Measurements from ENCODE around the gene DYNC1H1. TPM values are rescaled to one million over a fixed set of nuclear protein-coding genes. Genes with fewer than 3 reads are reported as not detected.

The DYNC1H1 gene
- total RNA-seq, 1 donor from 2014 or later = 591 TPM

DNA sequence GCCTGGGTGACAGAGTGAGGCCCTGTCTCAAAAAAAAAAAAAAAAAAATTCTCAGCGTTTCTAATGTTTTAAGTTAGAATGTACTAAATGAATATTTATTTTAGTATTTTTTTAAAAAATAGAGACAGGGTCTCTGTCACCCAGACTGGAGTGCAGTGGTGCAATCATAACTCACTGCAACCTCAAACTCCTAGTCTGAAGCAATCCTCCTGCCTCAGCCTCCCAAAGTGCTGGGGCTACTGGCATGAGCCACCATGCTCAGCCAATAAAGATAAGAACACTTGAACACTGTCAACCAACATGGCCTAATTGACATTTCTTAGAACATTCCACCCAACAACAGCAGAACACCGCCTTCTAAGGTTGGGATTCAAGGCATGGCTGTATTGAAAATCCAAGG lies 5.1 kb upstream of the DYNC1H1 start:
- Histone ChIP-seq H3K9me3 (ENCODE audit: insufficient read depth, low read depth, low read length) (no peaks in the 10 kb centered on the region), H3K4me3 (ENCODE audit: insufficient read depth, low read depth, low read length) (no peak overlapping the region), H3K27ac (ENCODE audit: low read depth, low read length) (no peak overlapping the region), H3K4me1 (ENCODE audit: insufficient read depth, low read length) (peaks cover 22% of the 10 kb centered on the region), H3K4me2 (ENCODE audit: low read length) (no peak overlapping the region), H3K36me3 (ENCODE audit: insufficient read depth, low read length) (no peaks in the 10 kb centered on the region), H2AFZ (ENCODE audit: low read depth, low read length) (no peak overlapping the region), H3K27me3 (ENCODE audit: insufficient read depth, low read length) (no peaks in the 10 kb centered on the region), H3K79me2 (ENCODE audit: insufficient read depth, low read length) (no peaks in the 10 kb centered on the region), H4K20me1 (ENCODE audit: insufficient read depth, low read length) (no peaks in the 10 kb centered on the region), H3K9ac (ENCODE audit: low read length) (no peak overlapping the region)
- DNase-seq (ENCODE audit: low read depth) (no peak), FAIRE-seq (no peak)
- Mint-ChIP-seq H3K4me3 (ENCODE audit: unreplicated experiment) (no peak overlapping the region), H3K27ac (ENCODE audit: unreplicated experiment) (no peak overlapping the region), H3K36me3 (ENCODE audit: low read depth, unreplicated experiment) (no peaks in the 10 kb centered on the region), H3K27me3 (ENCODE audit: low read depth, unreplicated experiment) (peaks cover 9% of the 10 kb centered on the region), H3K4me1 (ENCODE audit: low read depth, unreplicated experiment) (peaks cover 25% of the 10 kb centered on the region), H3K9me3 (ENCODE audit: unreplicated experiment) (no peaks in the 10 kb centered on the region)
- no peak for TF ChIP-seq EZH2 (IDR thresholded peaks at IDR 0.05; ENCODE audit: insufficient read depth, low read length)
- TF ChIP-seq, protein P1, sequence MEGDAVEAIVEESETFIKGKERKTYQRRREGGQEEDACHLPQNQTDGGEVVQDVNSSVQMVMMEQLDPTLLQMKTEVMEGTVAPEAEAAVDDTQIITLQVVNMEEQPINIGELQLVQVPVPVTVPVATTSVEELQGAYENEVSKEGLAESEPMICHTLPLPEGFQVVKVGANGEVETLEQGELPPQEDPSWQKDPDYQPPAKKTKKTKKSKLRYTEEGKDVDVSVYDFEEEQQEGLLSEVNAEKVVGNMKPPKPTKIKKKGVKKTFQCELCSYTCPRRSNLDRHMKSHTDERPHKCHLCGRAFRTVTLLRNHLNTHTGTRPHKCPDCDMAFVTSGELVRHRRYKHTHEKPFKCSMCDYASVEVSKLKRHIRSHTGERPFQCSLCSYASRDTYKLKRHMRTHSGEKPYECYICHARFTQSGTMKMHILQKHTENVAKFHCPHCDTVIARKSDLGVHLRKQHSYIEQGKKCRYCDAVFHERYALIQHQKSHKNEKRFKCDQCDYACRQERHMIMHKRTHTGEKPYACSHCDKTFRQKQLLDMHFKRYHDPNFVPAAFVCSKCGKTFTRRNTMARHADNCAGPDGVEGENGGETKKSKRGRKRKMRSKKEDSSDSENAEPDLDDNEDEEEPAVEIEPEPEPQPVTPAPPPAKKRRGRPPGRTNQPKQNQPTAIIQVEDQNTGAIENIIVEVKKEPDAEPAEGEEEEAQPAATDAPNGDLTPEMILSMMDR (IDR thresholded peaks at IDR 0.05; ENCODE audit: insufficient read depth, low read depth, low read length) = no peak

DNA sequence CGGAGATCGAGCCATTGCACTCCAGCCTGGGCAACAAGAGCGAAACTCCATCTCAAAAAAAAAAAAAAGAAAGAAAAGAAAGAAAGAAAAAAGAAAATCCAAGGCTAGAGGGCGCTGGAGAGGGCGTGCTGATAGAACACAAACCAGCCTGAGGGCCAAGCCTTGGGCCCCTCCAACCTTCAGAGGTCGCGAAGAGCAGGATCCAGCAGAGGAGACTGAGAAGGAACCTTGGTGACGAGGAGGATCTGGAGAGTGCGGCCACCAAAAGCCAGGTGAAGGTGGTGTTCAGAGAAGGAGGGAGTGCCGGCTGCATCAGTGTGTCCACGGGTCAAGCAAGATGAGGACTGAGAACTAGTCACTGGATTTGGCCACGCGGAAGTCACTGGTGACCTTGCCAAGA lies 4.1 kb upstream of the DYNC1H1 start:
- H4K20me1 ChIP-seq (ENCODE audit: insufficient read depth, low read length) = no peaks in the 10 kb centered on the region

More for the DNA sequence above, 4.1 kb upstream of the DYNC1H1 start:
- H3K9me3 ChIP-seq (ENCODE audit: insufficient read depth, low read depth, low read length) = no peaks in the 10 kb centered on the region
- no peak for FAIRE-seq
- no peaks in the 10 kb centered on the region for H3K36me3 Mint-ChIP-seq (ENCODE audit: low read depth, unreplicated experiment)
- peaks cover 9% of the 10 kb centered on the region for H3K79me2 ChIP-seq (ENCODE audit: insufficient read depth, low read length)
- peak overlapping the region; percentile 28 for H2AFZ ChIP-seq (ENCODE audit: low read depth, low read length)
- H3K4me2 ChIP-seq (ENCODE audit: low read length) = no peak overlapping the region
- H3K27ac Mint-ChIP-seq (ENCODE audit: unreplicated experiment) = peak overlapping the region; percentile 55
- H3K4me3 Mint-ChIP-seq (ENCODE audit: unreplicated experiment) = no peak overlapping the region
- H3K9ac ChIP-seq (ENCODE audit: low read length) = no peak overlapping the region
- peaks cover 9% of the 10 kb centered on the region for H3K27me3 Mint-ChIP-seq (ENCODE audit: low read depth, unreplicated experiment)
- no peak for TF ChIP-seq EZH2 (IDR thresholded peaks at IDR 0.05; ENCODE audit: insufficient read depth, low read length)
- TF ChIP-seq, protein P1 (IDR thresholded peaks at IDR 0.05; ENCODE audit: insufficient read depth, low read depth, low read length) = peak; percentile 32
- peaks cover 25% of the 10 kb centered on the region for H3K4me1 Mint-ChIP-seq (ENCODE audit: low read depth, unreplicated experiment)
- H3K4me3 ChIP-seq (ENCODE audit: insufficient read depth, low read depth, low read length) = no peak overlapping the region
- no peaks in the 10 kb centered on the region for H3K36me3 ChIP-seq (ENCODE audit: insufficient read depth, low read length)
- H3K27me3 ChIP-seq (ENCODE audit: insufficient read depth, low read length) = no peaks in the 10 kb centered on the region
- DNase-seq (ENCODE audit: low read depth) = no peak
- H3K4me1 ChIP-seq (ENCODE audit: insufficient read depth, low read length) = peaks cover 22% of the 10 kb centered on the region
- H3K27ac ChIP-seq (ENCODE audit: low read depth, low read length) = no peak overlapping the region
- H3K9me3 Mint-ChIP-seq (ENCODE audit: unreplicated experiment) = no peaks in the 10 kb centered on the region

All from astrocyte (in vitro differentiated cells and primary cell).